CD4-positive, alpha-beta T cell treated with Interleukin-15 for 4 hours (primary cell): ENCODE measurements around the gene WRAP73.

ENCODE experiments used
- DNase-seq: peaks from one replicate; pipeline ENCODE4 v3.0.0-alpha.2; 2020; ENCODE audit warnings: low spot score

The WRAP73 gene

GRCh38 chr1:3681898-3682806 lies 32.2 kb upstream of the WRAP73 start:
- DNase-seq, result no peak

GRCh38 chr1:3681231-3681897 lies 31.5 kb upstream of the WRAP73 start:
- DNase-seq, result no peak

- DNase-seq, result no peak
Measured at GRCh38 chr1:3680488-3681230, 30.8 kb upstream of the WRAP73 start.

- DNase-seq, result no peak
Measured at GRCh38 chr1:3679799-3680453, 30.0 kb upstream of the WRAP73 start.

- DNase-seq, result no peak
Measured at GRCh38 chr1:3679098-3679555, 29.2 kb upstream of the WRAP73 start.

GRCh38 chr1:3678361-3679097 lies 28.6 kb upstream of the WRAP73 start:
- DNase-seq, result no peak

- DNase-seq, result no peak
Measured at GRCh38 chr1:3677484-3677883, 27.6 kb upstream of the WRAP73 start.

GRCh38 chr1:3676581-3677470 lies 26.9 kb upstream of the WRAP73 start:
- DNase-seq, result no peak

GRCh38 chr1:3675436-3675835 lies 25.5 kb upstream of the WRAP73 start:
- DNase-seq, result no peak

- no peak for DNase-seq
Measured at GRCh38 chr1:3674100-3675094, 24.5 kb upstream of the WRAP73 start.

- no peak for DNase-seq
Measured at GRCh38 chr1:3673381-3674099, 23.6 kb upstream of the WRAP73 start.

GRCh38 chr1:3672971-3673361 lies 23.1 kb upstream of the WRAP73 start:
- DNase-seq, result no peak

GRCh38 chr1:3672231-3672970 lies 22.5 kb upstream of the WRAP73 start:
- no peak for DNase-seq

- DNase-seq, result no peak
Measured at GRCh38 chr1:3671371-3672180, 21.7 kb upstream of the WRAP73 start.

GRCh38 chr1:3670823-3671265 lies 20.9 kb upstream of the WRAP73 start:
- DNase-seq, result no peak

- DNase-seq, result no peak
Measured at GRCh38 chr1:3669971-3670431, 20.1 kb upstream of the WRAP73 start.

- DNase-seq, result no peak
Measured at GRCh38 chr1:3669421-3669821, 19.5 kb upstream of the WRAP73 start.
